Esophagus mucosa (tissue), 1 donor: Measurements from ENCODE around the gene LDB2. TPM values are rescaled to one million over a fixed set of nuclear protein-coding genes. Genes with fewer than 3 reads are reported as not detected.

Experiments used
- ATAC-seq: fragments of 200-7000 bp; cut with Tn5 transposase; one replicate; pipeline ENCODE4 v1.9.1; 2020
- total RNA-seq: library from RNA; stranded (reverse); gene quantifications from one replicate; pipeline ENCODE4 v1.2.4, GENCODE V29; 2023
- donor health status: DM: yes; HTN: yes; CAD: no.

LDB2 gene
- total RNA-seq, 1 donor from 2014 or later = 4.9 TPM

GRCh38 chr4:16884673-16885460, 13.6 kb downstream of the LDB2 start:
- no peak for ATAC-seq

- ATAC-seq = no peak
Measured at GRCh38 chr4:16883806-16884205, 14.6 kb downstream of the LDB2 start.

GRCh38 chr4:16881151-16881884, 17.1 kb downstream of the LDB2 start:
- ATAC-seq = no peak

- no peak for ATAC-seq
Measured at GRCh38 chr4:16875487-16875886, 23.0 kb downstream of the LDB2 start.

GRCh38 chr4:16869594-16870245, 28.7 kb downstream of the LDB2 start:
- no peak for ATAC-seq

- no peak for ATAC-seq
Measured at GRCh38 chr4:16868674-16869073, 29.8 kb downstream of the LDB2 start.

GRCh38 chr4:16867827-16868226, 30.6 kb downstream of the LDB2 start:
- ATAC-seq = no peak

GRCh38 chr4:16866974-16867373, 31.5 kb downstream of the LDB2 start:
- no peak for ATAC-seq

GRCh38 chr4:16865897-16866283, 32.6 kb downstream of the LDB2 start:
- no peak for ATAC-seq

- no peak for ATAC-seq
Measured at GRCh38 chr4:16865209-16865896, 33.1 kb downstream of the LDB2 start.

GRCh38 chr4:16864199-16864598, 34.2 kb downstream of the LDB2 start:
- ATAC-seq = no peak

GRCh38 chr4:16862697-16863096, 35.7 kb downstream of the LDB2 start:
- ATAC-seq = no peak

GRCh38 chr4:16860516-16860915, 37.9 kb downstream of the LDB2 start:
- no peak for ATAC-seq

- ATAC-seq = no peak
Measured at GRCh38 chr4:16859031-16859430, 39.4 kb downstream of the LDB2 start.

- peak; percentile 29 for ATAC-seq
Measured at GRCh38 chr4:16858275-16858752, 40.1 kb downstream of the LDB2 start.

- no peak for ATAC-seq
Measured at GRCh38 chr4:16857425-16857824, 41.0 kb downstream of the LDB2 start.

GRCh38 chr4:16853640-16854039, 44.8 kb downstream of the LDB2 start:
- ATAC-seq = no peak

- no peak for ATAC-seq
Measured at GRCh38 chr4:16852644-16853043, 45.8 kb downstream of the LDB2 start.

- no peak for ATAC-seq
Measured at GRCh38 chr4:16852228-16852627, 46.2 kb downstream of the LDB2 start.

- no peak for ATAC-seq
Measured at GRCh38 chr4:16846540-16847117, 51.8 kb downstream of the LDB2 start.

GRCh38 chr4:16844816-16845586, 53.4 kb downstream of the LDB2 start:
- ATAC-seq = no peak
